ENCODE results near the gene ANKRD40.

The ANKRD40 gene

GRCh38 chr17:50668025-50668837, 39.5 kb downstream of the ANKRD40 start:
- no peak for TF ChIP-seq CTCF (IDR thresholded peaks at IDR 0.05; ENCODE audit: low read depth, low read length, missing control alignments)
- DNase-seq (ENCODE audit: extremely low read depth, low read depth): no peak
- H3K4me3 ChIP-seq (replicated peaks; ENCODE audit: low read depth, low read length): no peak overlapping the region

- DNase-seq (ENCODE audit: extremely low read depth, low read depth): no peak
- no peak for TF ChIP-seq CTCF (IDR thresholded peaks at IDR 0.05; ENCODE audit: low read depth, low read length, missing control alignments)
- H3K4me3 ChIP-seq (replicated peaks; ENCODE audit: low read depth, low read length): no peak overlapping the region
Measured at GRCh38 chr17:50667259-50668024, 40.3 kb downstream of the ANKRD40 start.

- no peak overlapping the region for H3K4me3 ChIP-seq (replicated peaks; ENCODE audit: low read depth, low read length)
- TF ChIP-seq CTCF (IDR thresholded peaks at IDR 0.05; ENCODE audit: low read depth, low read length, missing control alignments): no peak
- no peak for DNase-seq (ENCODE audit: extremely low read depth, low read depth)
Measured at GRCh38 chr17:50666316-50666715, 41.4 kb downstream of the ANKRD40 start.

GRCh38 chr17:50665838-50666237, 41.9 kb downstream of the ANKRD40 start:
- DNase-seq (ENCODE audit: extremely low read depth, low read depth): no peak
- TF ChIP-seq CTCF (IDR thresholded peaks at IDR 0.05; ENCODE audit: low read depth, low read length, missing control alignments): no peak
- no peak overlapping the region for H3K4me3 ChIP-seq (replicated peaks; ENCODE audit: low read depth, low read length)

GRCh38 chr17:50664788-50665458, 42.8 kb downstream of the ANKRD40 start:
- DNase-seq (ENCODE audit: extremely low read depth, low read depth): no peak
- no peak for TF ChIP-seq CTCF (IDR thresholded peaks at IDR 0.05; ENCODE audit: low read depth, low read length, missing control alignments)
- no peak overlapping the region for H3K4me3 ChIP-seq (replicated peaks; ENCODE audit: low read depth, low read length)

GRCh38 chr17:50663812-50664374, 43.8 kb downstream of the ANKRD40 start:
- no peak for DNase-seq (ENCODE audit: extremely low read depth, low read depth)
- TF ChIP-seq CTCF (IDR thresholded peaks at IDR 0.05; ENCODE audit: low read depth, low read length, missing control alignments): no peak
- no peak overlapping the region for H3K4me3 ChIP-seq (replicated peaks; ENCODE audit: low read depth, low read length)
